HEK293 (cell line): ENCODE results near the gene ZNF764.
A peak's percentile ranks its signal among the peaks of the same experiment; 100 is the strongest.

Source experiments
- CTCF ChIA-PET: fragments of 350-600 bp; formaldehyde crosslinking; extraction: SDS; loops from one replicate; lab custom pipeline; 2021; ENCODE audit warnings: antibody characterized with exemption; lab: Yijun Ruan, JAX
- POLR2A ChIA-PET: fragments of 300-600 bp; formaldehyde crosslinking; extraction: SDS; loops from one replicate; lab custom pipeline; 2020; ENCODE audit warnings: antibody characterized with exemption, inconsistent platforms; lab: Yijun Ruan, JAX
- H3K27ac ChIP-seq: fragments of 200-500 bp; sonication (Bioruptor generic); 2 replicates; pipeline ENCODE4 v1.5.1; 2014; ENCODE audit warnings: low read depth, low read length, control low read depth, inconsistent platforms; ENCODE audit errors: extremely low read depth
- H3K36me3 ChIP-seq, 2 experiments: fragments of 200-500 bp in 1 of 2; sonication (Bioruptor generic) in 1 of 2; 1 replicate in 1 of 2; 2 replicates in 1 of 2; pipeline ENCODE4 v1.5.1; 2014 to 2017; ENCODE audit warnings: inconsistent platforms in 2 of 2, low read length in 2 of 2; ENCODE audit not compliant: control insufficient read depth in 2 of 2, insufficient read depth in 1 of 2
- H3K4me1 ChIP-seq: fragments of 200-500 bp; sonication (Bioruptor generic); 2 replicates; pipeline ENCODE4 v1.5.1; 2014; ENCODE audit warnings: mild to moderate bottlenecking, low read length, inconsistent platforms; ENCODE audit not compliant: control insufficient read depth, insufficient read depth
- H3K4me3 ChIP-seq: 2 replicates; pipeline ENCODE4 v1.5.1; 2011; ENCODE audit warnings: low read depth, mild to moderate bottlenecking, control low read depth, low read length, moderate library complexity
- H3K9me3 ChIP-seq: fragments of 200-500 bp; sonication (Bioruptor generic); 2 replicates; pipeline ENCODE4 v1.5.1; 2014; ENCODE audit warnings: low read depth, low read length, inconsistent platforms; ENCODE audit not compliant: control insufficient read depth, insufficient read depth
- BCL11A ChIP-seq: fragments of 450-650 bp; formaldehyde crosslinking; IDR thresholded peaks from 2 replicates; pipeline ENCODE4 v1.5.1; 2016; ENCODE audit warnings: low read depth, missing biosample characterization, missing genetic modification characterization
- BCL11B ChIP-seq: fragments of 450-650 bp; formaldehyde crosslinking; IDR thresholded peaks from 2 replicates; pipeline ENCODE4 v1.5.1; 2016; ENCODE audit warnings: low read depth, missing biosample characterization, missing genetic modification characterization
- HOXC10 ChIP-seq: sonication (generic); formaldehyde crosslinking; IDR thresholded peaks from 2 replicates; pipeline ENCODE4 v1.8.1; 2023; ENCODE audit warnings: mild to moderate bottlenecking, missing genetic modification reagents
- KLF1 ChIP-seq: fragments of 450-650 bp; formaldehyde crosslinking; IDR thresholded peaks from 2 replicates; pipeline ENCODE4 v1.5.1; 2016; ENCODE audit warnings: missing biosample characterization, missing genetic modification characterization
- KLF7 ChIP-seq: fragments of 450-650 bp; formaldehyde crosslinking; IDR thresholded peaks from 2 replicates; pipeline ENCODE4 v1.5.1; 2016; ENCODE audit warnings: missing biosample characterization, missing genetic modification characterization, borderline replicate concordance
- MEIS1 ChIP-seq: sonication (generic); formaldehyde crosslinking; IDR thresholded peaks from 2 replicates; pipeline ENCODE4 v1.8.1; 2022; ENCODE audit warnings: missing genetic modification reagents, mild to moderate bottlenecking, borderline replicate concordance
- YY1 ChIP-seq: fragments of 450-650 bp; formaldehyde crosslinking; IDR thresholded peaks from 2 replicates; pipeline ENCODE4 v1.5.1; 2018; ENCODE audit warnings: missing biosample characterization, missing genetic modification characterization
- ZBTB17 ChIP-seq: fragments of 450-650 bp; formaldehyde crosslinking; IDR thresholded peaks from 2 replicates; pipeline ENCODE4 v1.5.1; 2016; ENCODE audit warnings: missing biosample characterization, missing genetic modification characterization
- ZBTB7A ChIP-seq: fragments of 450-650 bp; formaldehyde crosslinking; IDR thresholded peaks from 2 replicates; pipeline ENCODE4 v1.5.1; 2016; ENCODE audit warnings: low read depth, missing biosample characterization, missing genetic modification characterization
- ZFP41 ChIP-seq: fragments of 450-650 bp; formaldehyde crosslinking; IDR thresholded peaks from 2 replicates; pipeline ENCODE4 v1.5.1; 2016; ENCODE audit warnings: missing biosample characterization, missing genetic modification characterization, borderline replicate concordance
- ZNF140 ChIP-seq: fragments of 450-650 bp; formaldehyde crosslinking; IDR thresholded peaks from 2 replicates; pipeline ENCODE4 v1.5.1; 2016; ENCODE audit warnings: missing biosample characterization, missing genetic modification characterization
- ZNF19 ChIP-seq: fragments of 450-650 bp; formaldehyde crosslinking; IDR thresholded peaks from 2 replicates; pipeline ENCODE4; 2016; ENCODE audit warnings: missing biosample characterization, missing genetic modification characterization, low read depth
- ZNF26 ChIP-seq: fragments of 450-650 bp; formaldehyde crosslinking; IDR thresholded peaks from 2 replicates; pipeline ENCODE4 v1.5.1; 2016; ENCODE audit warnings: missing biosample characterization, missing genetic modification characterization
- ZNF585B ChIP-seq: fragments of 450-650 bp; formaldehyde crosslinking; IDR thresholded peaks from 2 replicates; pipeline ENCODE4 v1.5.1; 2016; ENCODE audit warnings: missing biosample characterization, missing genetic modification characterization
- ZNF629 ChIP-seq: fragments of 450-650 bp; formaldehyde crosslinking; IDR thresholded peaks from 2 replicates; pipeline ENCODE4 v1.5.1; 2017; ENCODE audit warnings: missing biosample characterization, missing genetic modification characterization
- ZNF747 ChIP-seq: fragments of 450-650 bp; formaldehyde crosslinking; IDR thresholded peaks from 2 replicates; pipeline ENCODE4 v1.5.1; 2016; ENCODE audit warnings: missing biosample characterization, missing genetic modification characterization
- ZNF776 ChIP-seq: fragments of 450-650 bp; formaldehyde crosslinking; IDR thresholded peaks from 2 replicates; pipeline ENCODE4 v1.5.0; 2017; ENCODE audit warnings: missing biosample characterization, missing genetic modification characterization, borderline replicate concordance
- TF ChIP-seq, protein P1 (sequence below): fragments of 450-650 bp; formaldehyde crosslinking; IDR thresholded peaks from 2 replicates; pipeline ENCODE4 v1.5.1; 2016; ENCODE audit warnings: missing biosample characterization, missing genetic modification characterization
- TF ChIP-seq, protein P2 (sequence below): fragments of 450-650 bp; formaldehyde crosslinking; IDR thresholded peaks from 2 replicates; pipeline ENCODE4 v1.5.1; 2016; ENCODE audit warnings: missing biosample characterization, missing genetic modification characterization
- TF ChIP-seq, protein P3 (sequence below): fragments of 450-650 bp; formaldehyde crosslinking; IDR thresholded peaks from 2 replicates; pipeline ENCODE4 v1.5.1; 2017; ENCODE audit warnings: missing biosample characterization, missing genetic modification characterization

Gene ZNF764

GRCh38 chr16:30552956-30553355, 5.2 kb downstream of the ZNF764 start:
- H3K36me3 ChIP-seq, result peaks cover 9 to 37% of the 10 kb centered on the region in 2 experiments; a peak in 2 of 3 replicates
- H3K4me3 ChIP-seq, result no peak overlapping the region
- TF ChIP-seq ZBTB17 (tag by site-specific recombination) (0 out of 2 replicates have a peak, but pooled peaks have one; percentile 6), ZNF19 (tag by site-specific recombination) (no peak), KLF1 (tag by site-specific recombination) (no peak)
- no peak overlapping the region; the same call in 1 of the 2 replicates for H3K27ac ChIP-seq
- peaks cover 14% of the 10 kb centered on the region for H3K4me1 ChIP-seq
- ChIA-PET POLR2A (interaction anchor here (1.5 to 1.8 kb wide), 3 partner anchors 18 to 26 kb away, joined by 4 to 7 read pairs (median 6); partner anchors contain the start of gene ZNF747), CTCF (interaction anchor here (0.6 to 1.1 kb wide), 2 partner anchors 11 to 76 kb away, joined by 3 read pairs; no protein-coding TSS in a partner anchor)
- no peaks in the 10 kb centered on the region for H3K9me3 ChIP-seq

DNA sequence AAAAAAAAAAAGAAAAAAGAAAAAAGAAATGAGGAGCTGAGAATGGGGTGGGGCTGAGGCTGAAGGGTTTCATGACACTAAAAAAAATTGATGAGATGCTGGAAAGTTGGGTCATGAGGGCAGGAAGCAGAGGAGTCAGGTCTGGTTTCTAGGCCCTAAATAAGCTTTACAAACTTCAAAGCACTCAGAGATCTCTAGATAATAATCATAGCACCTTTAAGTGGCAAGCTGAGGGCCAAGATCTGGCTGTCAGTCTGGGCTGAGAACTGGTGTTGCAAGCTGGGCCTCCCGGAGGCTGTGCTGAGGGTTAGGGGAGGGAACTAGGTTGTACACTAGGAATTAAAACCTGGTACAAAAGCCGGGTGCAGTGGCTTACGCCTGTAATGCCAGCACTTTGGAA, 6.4 kb downstream of the ZNF764 start:
- Histone ChIP-seq H3K4me3 (no peak overlapping the region), H3K27ac (no peak overlapping the region), H3K36me3 (peaks cover 9 to 37% of the 10 kb centered on the region in 2 experiments; a peak in 2 of 3 replicates), H3K4me1 (peaks cover 11% of the 10 kb centered on the region), H3K9me3 (no peaks in the 10 kb centered on the region)
- CTCF ChIA-PET, result interaction anchor here (0.7 kb wide), 1 partner anchor 580 kb away, joined by 6 read pairs; no protein-coding TSS in a partner anchor
- POLR2A ChIA-PET, result interaction anchor here (0.5 to 1.8 kb wide), 7 partner anchors 16 to 332 kb away, joined by 3 to 7 read pairs (median 5); partner anchors contain the start of genes DCTPP1, FBRS, ZNF688 and ZNF747
- TF ChIP-seq YY1 (tag by site-specific recombination), result no peak
- TF ChIP-seq ZFP41 (tag by site-specific recombination), result no peak
- TF ChIP-seq BCL11B (tag by site-specific recombination), result no peak
- TF ChIP-seq ZNF747 (tag by site-specific recombination), result no peak
- TF ChIP-seq ZNF26, result no peak
- no peak for TF ChIP-seq BCL11A (tag by site-specific recombination)
- no peak for TF ChIP-seq ZNF776 (tag by site-specific recombination)
- TF ChIP-seq ZBTB7A (tag by site-specific recombination), result no peak
- TF ChIP-seq KLF7 (tag by site-specific recombination), result no peak
- TF ChIP-seq, protein P1, sequence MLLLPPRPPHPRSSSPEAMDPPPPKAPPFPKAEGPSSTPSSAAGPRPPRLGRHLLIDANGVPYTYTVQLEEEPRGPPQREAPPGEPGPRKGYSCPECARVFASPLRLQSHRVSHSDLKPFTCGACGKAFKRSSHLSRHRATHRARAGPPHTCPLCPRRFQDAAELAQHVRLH (tag by site-specific recombination), result no peak
- no peak for TF ChIP-seq HOXC10 (CRISPR knock-in tag)
- no peak for TF ChIP-seq ZNF585B (tag by site-specific recombination)
- TF ChIP-seq, protein P2, sequence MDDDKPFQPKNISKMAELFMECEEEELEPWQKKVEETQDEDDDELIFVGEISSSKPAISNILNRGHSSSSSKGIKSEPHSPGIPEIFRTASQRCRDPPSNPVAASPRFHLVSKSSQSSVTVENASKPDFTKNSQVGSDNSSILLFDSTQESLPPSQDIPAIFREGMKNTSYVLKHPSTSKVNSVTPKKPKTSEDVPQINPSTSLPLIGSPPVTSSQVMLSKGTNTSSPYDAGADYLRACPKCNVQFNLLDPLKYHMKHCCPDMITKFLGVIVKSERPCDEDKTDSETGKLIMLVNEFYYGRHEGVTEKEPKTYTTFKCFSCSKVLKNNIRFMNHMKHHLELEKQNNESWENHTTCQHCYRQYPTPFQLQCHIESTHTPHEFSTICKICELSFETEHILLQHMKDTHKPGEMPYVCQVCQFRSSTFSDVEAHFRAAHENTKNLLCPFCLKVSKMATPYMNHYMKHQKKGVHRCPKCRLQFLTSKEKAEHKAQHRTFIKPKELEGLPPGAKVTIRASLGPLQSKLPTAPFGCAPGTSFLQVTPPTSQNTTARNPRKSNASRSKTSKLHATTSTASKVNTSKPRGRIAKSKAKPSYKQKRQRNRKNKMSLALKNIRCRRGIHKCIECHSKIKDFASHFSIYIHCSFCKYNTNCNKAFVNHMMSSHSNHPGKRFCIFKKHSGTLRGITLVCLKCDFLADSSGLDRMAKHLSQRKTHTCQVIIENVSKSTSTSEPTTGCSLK (tag by site-specific recombination), result no peak
- TF ChIP-seq ZNF140 (tag by site-specific recombination), result no peak
- TF ChIP-seq ZNF629 (tag by site-specific recombination), result no peak
- TF ChIP-seq, protein P3, sequence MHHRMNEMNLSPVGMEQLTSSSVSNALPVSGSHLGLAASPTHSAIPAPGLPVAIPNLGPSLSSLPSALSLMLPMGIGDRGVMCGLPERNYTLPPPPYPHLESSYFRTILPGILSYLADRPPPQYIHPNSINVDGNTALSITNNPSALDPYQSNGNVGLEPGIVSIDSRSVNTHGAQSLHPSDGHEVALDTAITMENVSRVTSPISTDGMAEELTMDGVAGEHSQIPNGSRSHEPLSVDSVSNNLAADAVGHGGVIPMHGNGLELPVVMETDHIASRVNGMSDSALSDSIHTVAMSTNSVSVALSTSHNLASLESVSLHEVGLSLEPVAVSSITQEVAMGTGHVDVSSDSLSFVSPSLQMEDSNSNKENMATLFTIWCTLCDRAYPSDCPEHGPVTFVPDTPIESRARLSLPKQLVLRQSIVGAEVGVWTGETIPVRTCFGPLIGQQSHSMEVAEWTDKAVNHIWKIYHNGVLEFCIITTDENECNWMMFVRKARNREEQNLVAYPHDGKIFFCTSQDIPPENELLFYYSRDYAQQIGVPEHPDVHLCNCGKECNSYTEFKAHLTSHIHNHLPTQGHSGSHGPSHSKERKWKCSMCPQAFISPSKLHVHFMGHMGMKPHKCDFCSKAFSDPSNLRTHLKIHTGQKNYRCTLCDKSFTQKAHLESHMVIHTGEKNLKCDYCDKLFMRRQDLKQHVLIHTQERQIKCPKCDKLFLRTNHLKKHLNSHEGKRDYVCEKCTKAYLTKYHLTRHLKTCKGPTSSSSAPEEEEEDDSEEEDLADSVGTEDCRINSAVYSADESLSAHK (tag by site-specific recombination), result no peak
- no peak for TF ChIP-seq MEIS1 (CRISPR knock-in tag)
